ENCODE measurements around the gene LMNTD1. TPM values are rescaled to one million over a fixed set of nuclear protein-coding genes. Genes with fewer than 3 reads are reported as not detected.

LMNTD1 gene
- total and polyA plus RNA-seq, 9 of the 15 experiments (the other 6 are each of a cell fraction or from before 2014, with no cell fraction given) = not detected

DNA sequence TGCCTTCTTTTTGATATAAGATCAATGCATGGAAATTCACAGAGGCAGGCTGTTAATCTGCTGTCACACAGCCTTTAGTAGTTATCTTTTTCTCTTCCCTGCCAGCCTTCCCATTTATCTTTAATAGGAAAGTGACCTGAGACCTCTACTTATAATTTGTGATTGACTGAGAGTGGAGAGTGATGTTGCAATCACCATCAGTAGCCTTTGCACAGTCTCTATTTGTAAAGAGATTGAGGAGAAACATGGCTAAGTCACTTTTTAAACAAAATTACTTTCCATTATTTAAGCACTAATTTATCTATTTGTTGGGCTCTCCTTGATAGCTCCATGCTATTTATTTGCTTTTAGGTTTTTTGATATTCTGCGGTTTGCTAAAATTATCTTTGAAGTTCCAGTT, 19.9 kb downstream of the LMNTD1 start:
- Histone ChIP-seq H3K9me1 (ENCODE audit: control insufficient read depth, insufficient read depth, low read length) (no peaks in the 10 kb centered on the region), H3K9me3 (replicated peaks; ENCODE audit: control insufficient read depth, insufficient read depth, low read depth, low read length) (no peaks in the 10 kb centered on the region), H3K4me3 (no peak overlapping the region), H3K27ac (ENCODE audit: extremely low read depth, low read depth, low read length) (no peak overlapping the region), H3K4me2 (ENCODE audit: insufficient read depth, low read length) (no peak overlapping the region), H2AFZ (ENCODE audit: low read depth, low read length) (no peak overlapping the region), H3K9ac (ENCODE audit: insufficient read depth in 1 of 2, low read depth in 2 of 2, low read length in 2 of 2) (no peak overlapping the region), H3K79me2 (ENCODE audit: control insufficient read depth, insufficient read depth, low read length) (no peaks in the 10 kb centered on the region), H3K4me1 (replicated peaks in 1 of 2; ENCODE audit: control insufficient read depth in 2 of 2, insufficient read depth in 2 of 2, low read length in 2 of 2) (no peaks in the 10 kb centered on the region), H3K27me3 (ENCODE audit: control insufficient read depth in 2 of 2, insufficient read depth in 2 of 2, low read length in 2 of 2) (no peaks in the 10 kb centered on the region), H4K20me1 (replicated peaks; ENCODE audit: control insufficient read depth, insufficient read depth, low read length) (no peaks in the 10 kb centered on the region), H3K36me3 (ENCODE audit: control insufficient read depth, insufficient read depth, low read length) (no peaks in the 10 kb centered on the region)
- TF ChIP-seq, protein P1, sequence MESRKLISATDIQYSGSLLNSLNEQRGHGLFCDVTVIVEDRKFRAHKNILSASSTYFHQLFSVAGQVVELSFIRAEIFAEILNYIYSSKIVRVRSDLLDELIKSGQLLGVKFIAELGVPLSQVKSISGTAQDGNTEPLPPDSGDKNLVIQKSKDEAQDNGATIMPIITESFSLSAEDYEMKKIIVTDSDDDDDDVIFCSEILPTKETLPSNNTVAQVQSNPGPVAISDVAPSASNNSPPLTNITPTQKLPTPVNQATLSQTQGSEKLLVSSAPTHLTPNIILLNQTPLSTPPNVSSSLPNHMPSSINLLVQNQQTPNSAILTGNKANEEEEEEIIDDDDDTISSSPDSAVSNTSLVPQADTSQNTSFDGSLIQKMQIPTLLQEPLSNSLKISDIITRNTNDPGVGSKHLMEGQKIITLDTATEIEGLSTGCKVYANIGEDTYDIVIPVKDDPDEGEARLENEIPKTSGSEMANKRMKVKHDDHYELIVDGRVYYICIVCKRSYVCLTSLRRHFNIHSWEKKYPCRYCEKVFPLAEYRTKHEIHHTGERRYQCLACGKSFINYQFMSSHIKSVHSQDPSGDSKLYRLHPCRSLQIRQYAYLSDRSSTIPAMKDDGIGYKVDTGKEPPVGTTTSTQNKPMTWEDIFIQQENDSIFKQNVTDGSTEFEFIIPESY (CRISPR knock-in tag; IDR thresholded peaks at IDR 0.05) = no peak
- no peak for TF ChIP-seq BRD4 (IDR thresholded peaks at IDR 0.05)
- TF ChIP-seq EHMT2 (IDR thresholded peaks at IDR 0.05) = no peak
- TF ChIP-seq, protein P2, sequence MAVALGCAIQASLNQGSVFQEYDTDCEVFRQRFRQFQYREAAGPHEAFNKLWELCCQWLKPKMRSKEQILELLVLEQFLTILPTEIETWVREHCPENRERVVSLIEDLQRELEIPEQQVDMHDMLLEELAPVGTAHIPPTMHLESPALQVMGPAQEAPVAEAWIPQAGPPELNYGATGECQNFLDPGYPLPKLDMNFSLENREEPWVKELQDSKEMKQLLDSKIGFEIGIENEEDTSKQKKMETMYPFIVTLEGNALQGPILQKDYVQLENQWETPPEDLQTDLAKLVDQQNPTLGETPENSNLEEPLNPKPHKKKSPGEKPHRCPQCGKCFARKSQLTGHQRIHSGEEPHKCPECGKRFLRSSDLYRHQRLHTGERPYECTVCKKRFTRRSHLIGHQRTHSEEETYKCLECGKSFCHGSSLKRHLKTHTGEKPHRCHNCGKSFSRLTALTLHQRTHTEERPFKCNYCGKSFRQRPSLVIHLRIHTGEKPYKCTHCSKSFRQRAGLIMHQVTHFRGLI (CRISPR knock-in tag; IDR thresholded peaks at IDR 0.05) = no peak
- no peak for TF ChIP-seq ZNF707 (CRISPR knock-in tag; conservative IDR thresholded peaks at IDR 0.05)
- TF ChIP-seq DNMT1 (IDR thresholded peaks at IDR 0.05) = no peak
- no peak for TF ChIP-seq NFE2 (IDR thresholded peaks at IDR 0.05; ENCODE audit: low read depth)
- no peak for TF ChIP-seq CBX8 (IDR thresholded peaks at IDR 0.05; ENCODE audit: borderline replicate concordance, extremely low read depth, low read depth, low read length, poor library complexity, severe bottlenecking)
- TF ChIP-seq, protein P3, sequence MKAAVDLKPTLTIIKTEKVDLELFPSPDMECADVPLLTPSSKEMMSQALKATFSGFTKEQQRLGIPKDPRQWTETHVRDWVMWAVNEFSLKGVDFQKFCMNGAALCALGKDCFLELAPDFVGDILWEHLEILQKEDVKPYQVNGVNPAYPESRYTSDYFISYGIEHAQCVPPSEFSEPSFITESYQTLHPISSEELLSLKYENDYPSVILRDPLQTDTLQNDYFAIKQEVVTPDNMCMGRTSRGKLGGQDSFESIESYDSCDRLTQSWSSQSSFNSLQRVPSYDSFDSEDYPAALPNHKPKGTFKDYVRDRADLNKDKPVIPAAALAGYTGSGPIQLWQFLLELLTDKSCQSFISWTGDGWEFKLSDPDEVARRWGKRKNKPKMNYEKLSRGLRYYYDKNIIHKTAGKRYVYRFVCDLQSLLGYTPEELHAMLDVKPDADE (conservative IDR thresholded peaks at IDR 0.05; ENCODE audit: control insufficient read depth, low read depth, low read length) = no peak
- TF ChIP-seq, protein P4, sequence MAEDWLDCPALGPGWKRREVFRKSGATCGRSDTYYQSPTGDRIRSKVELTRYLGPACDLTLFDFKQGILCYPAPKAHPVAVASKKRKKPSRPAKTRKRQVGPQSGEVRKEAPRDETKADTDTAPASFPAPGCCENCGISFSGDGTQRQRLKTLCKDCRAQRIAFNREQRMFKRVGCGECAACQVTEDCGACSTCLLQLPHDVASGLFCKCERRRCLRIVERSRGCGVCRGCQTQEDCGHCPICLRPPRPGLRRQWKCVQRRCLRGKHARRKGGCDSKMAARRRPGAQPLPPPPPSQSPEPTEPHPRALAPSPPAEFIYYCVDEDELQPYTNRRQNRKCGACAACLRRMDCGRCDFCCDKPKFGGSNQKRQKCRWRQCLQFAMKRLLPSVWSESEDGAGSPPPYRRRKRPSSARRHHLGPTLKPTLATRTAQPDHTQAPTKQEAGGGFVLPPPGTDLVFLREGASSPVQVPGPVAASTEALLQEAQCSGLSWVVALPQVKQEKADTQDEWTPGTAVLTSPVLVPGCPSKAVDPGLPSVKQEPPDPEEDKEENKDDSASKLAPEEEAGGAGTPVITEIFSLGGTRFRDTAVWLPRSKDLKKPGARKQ (CRISPR knock-in tag; IDR thresholded peaks at IDR 0.05) = no peak
- CTCF ChIA-PET (ENCODE audit: low intra/inter-chr PET ratio) = no interaction called here
- ATAC-seq = no peak
- FAIRE-seq = no peak
- 0% methylated on average over 1 of the region's 1 CpG for WGBS (ENCODE audit: insufficient coverage, low coverage, missing lambda C conversion rate)
- BruUV-seq (replicated peaks) = no TSS peak
- POLR2A ChIA-PET = no interaction called here
- DNase-seq (ENCODE audit: extremely low read depth in 1 of 4, low spot score in 3 of 4) = no peak
- in situ Hi-C loops (cut with MboI) (no loop called here), intact Hi-C loops (cut with micrococcal nuclease) (no loop called here)

Data from K562 (cell line).